HepG2 (cell line): ENCODE measurements around the gene CD7. TPM values are rescaled to one million over a fixed set of nuclear protein-coding genes. Genes with fewer than 3 reads are reported as not detected.

Experiments
- AGO2 ChIP-seq: fragments of 200-400 bp; formaldehyde crosslinking; optimal IDR thresholded peaks from 2 replicates; pipeline ENCODE3; 2017; ENCODE audit warnings: mild to moderate bottlenecking, low read depth, low read length, moderate library complexity
- CHCHD3 ChIP-seq: sonication (generic); formaldehyde crosslinking; IDR thresholded peaks from 2 replicates; pipeline ENCODE4 v1.8.0; 2022; ENCODE audit warnings: mild to moderate bottlenecking, missing genetic modification reagents, moderate library complexity
- FOXA1 ChIP-seq, 2 experiments: fragments of 450-650 bp in 1 of 2; sonication (generic) in 1 of 2; formaldehyde crosslinking in 1 of 2; IDR thresholded peaks; 2 replicates each; pipeline versions ENCODE4 v1.4.0 to v1.6.1; 2016 to 2020; ENCODE audit warnings: missing genetic modification reagents in 1 of 2
- GFI1 ChIP-seq: sonication (generic); formaldehyde crosslinking; IDR thresholded peaks from 2 replicates; pipeline ENCODE4 v1.5.0; 2020; ENCODE audit warnings: missing genetic modification reagents, mild to moderate bottlenecking, borderline replicate concordance
- KDM1A ChIP-seq: IDR thresholded peaks from 2 replicates; pipeline ENCODE4 v1.6.1; 2016; ENCODE audit warnings: missing compliant biosample characterization
- KDM6A ChIP-seq: IDR thresholded peaks from 2 replicates; pipeline ENCODE4 v1.6.1; 2016; ENCODE audit warnings: low read depth
- KLF11 ChIP-seq: IDR thresholded peaks from 2 replicates; pipeline ENCODE4 v1.6.1; 2016; ENCODE audit warnings: missing compliant biosample characterization
- MAFG ChIP-seq: sonication (generic); formaldehyde crosslinking; IDR thresholded peaks from 2 replicates; pipeline ENCODE4 v1.5.1; 2020; ENCODE audit warnings: mild to moderate bottlenecking, missing genetic modification reagents
- MBD4 ChIP-seq: IDR thresholded peaks from 2 replicates; pipeline ENCODE4 v1.6.1; 2012; ENCODE audit warnings: low read length, inconsistent platforms, borderline replicate concordance
- MED8 ChIP-seq: sonication (generic); formaldehyde crosslinking; IDR thresholded peaks from 2 replicates; pipeline ENCODE4 v1.8.1; 2023; ENCODE audit warnings: mild to moderate bottlenecking, missing genetic modification reagents; ENCODE audit not compliant: insufficient replicate concordance
- MIXL1 ChIP-seq: IDR thresholded peaks from 2 replicates; pipeline ENCODE4 v1.6.1; 2016
- NFKB2 ChIP-seq: sonication (generic); formaldehyde crosslinking; IDR thresholded peaks from 2 replicates; pipeline ENCODE4 v1.4.0; 2020; ENCODE audit warnings: missing genetic modification reagents, borderline replicate concordance
- PPARG ChIP-seq: conservative IDR thresholded peaks from 2 replicates; pipeline ENCODE4 v1.6.1; 2016; ENCODE audit warnings: missing biosample characterization, missing genetic modification reagents
- SOX5 ChIP-seq: IDR thresholded peaks from 2 replicates; pipeline ENCODE4 v1.6.1; 2016; ENCODE audit warnings: borderline replicate concordance
- TSC22D2 ChIP-seq: sonication (generic); formaldehyde crosslinking; IDR thresholded peaks from 2 replicates; pipeline ENCODE4 v1.5.1; 2020; ENCODE audit warnings: missing genetic modification reagents, mild to moderate bottlenecking, borderline replicate concordance
- XRCC5 ChIP-seq: fragments of 200-400 bp; formaldehyde crosslinking; optimal IDR thresholded peaks from 2 replicates; pipeline ENCODE3; 2017; ENCODE audit warnings: mild to moderate bottlenecking, low read length
- ZNF18 ChIP-seq: sonication (generic); formaldehyde crosslinking; IDR thresholded peaks from 2 replicates; pipeline ENCODE4 v1.8.0; 2022; ENCODE audit warnings: mild to moderate bottlenecking, missing genetic modification reagents; ENCODE audit not compliant: insufficient replicate concordance
- ZNF335 ChIP-seq: sonication (generic); formaldehyde crosslinking; IDR thresholded peaks from 2 replicates; pipeline ENCODE4 v1.4.0; 2020; ENCODE audit warnings: missing genetic modification reagents
- ZNF556 ChIP-seq: sonication (generic); formaldehyde crosslinking; IDR thresholded peaks from 2 replicates; pipeline ENCODE4 v1.4.0; 2020; ENCODE audit warnings: mild to moderate bottlenecking, missing genetic modification reagents, borderline replicate concordance
- ZNF569 ChIP-seq: sonication (generic); formaldehyde crosslinking; IDR thresholded peaks from 2 replicates; pipeline ENCODE4 v1.5.0; 2020; ENCODE audit warnings: mild to moderate bottlenecking, missing genetic modification reagents, moderate library complexity, borderline replicate concordance
- ZNF619 ChIP-seq: sonication (generic); formaldehyde crosslinking; IDR thresholded peaks from 2 replicates; pipeline ENCODE4 v1.4.0; 2020; ENCODE audit warnings: mild to moderate bottlenecking, missing genetic modification reagents
- ZNF724P ChIP-seq: sonication (generic); formaldehyde crosslinking; IDR thresholded peaks from 2 replicates; pipeline ENCODE4 v1.8.0; 2022; ENCODE audit warnings: missing genetic modification reagents, borderline replicate concordance
- ZNF747 ChIP-seq: sonication (generic); formaldehyde crosslinking; IDR thresholded peaks from 2 replicates; pipeline ENCODE4 v1.8.1; 2023; ENCODE audit warnings: missing genetic modification reagents, mild to moderate bottlenecking, borderline replicate concordance
- ZNF792 ChIP-seq: IDR thresholded peaks from 2 replicates; pipeline ENCODE4 v1.6.1; 2016
- polyA plus RNA-seq, 8 experiments: library from polyadenylated mRNA; depleted of rRNA in 3 of 8; stranded (reverse) in 7 of 8; unstranded in 1 of 8; fragments of >200 nt; fragmentation: Illumina TruSeq in 4 of 8; extraction: Trizol in 4 of 8; gene quantifications; 2 replicates each; pipeline versions ENCODE4 v1.2.1 to v1.2.3, GENCODE V29; 2011 to 2016; ENCODE audit warnings: low read depth in 4 of 8, missing spikeins in 1 of 8, mixed read lengths in 1 of 8; ENCODE audit not compliant: insufficient read depth in 1 of 8
- total RNA-seq, 5 experiments: library from RNA; depleted of rRNA; stranded (reverse); fragments of >200 nt; fragmentation: Illumina TruSeq; extraction: Trizol; gene quantifications; 2 replicates each; pipeline ENCODE4 v1.2.3, GENCODE V29; 2016; ENCODE audit warnings: low read depth in 1 of 5
- TF ChIP-seq, protein P1 (sequence below): sonication (generic); formaldehyde crosslinking; IDR thresholded peaks from 2 replicates; pipeline ENCODE4 v1.8.1; 2023; ENCODE audit warnings: mild to moderate bottlenecking, missing genetic modification reagents
- TF ChIP-seq, protein P2 (sequence below): sonication (generic); formaldehyde crosslinking; IDR thresholded peaks from 2 replicates; pipeline ENCODE4 v1.5.1; 2020; ENCODE audit warnings: mild to moderate bottlenecking, moderate library complexity, missing genetic modification reagents

The CD7 gene
- total and polyA plus RNA-seq, 2 of the 13 experiments (the other 11 are each of a cell fraction or from before 2014, with no cell fraction given): 67.6 to 76.4 TPM

DNA sequence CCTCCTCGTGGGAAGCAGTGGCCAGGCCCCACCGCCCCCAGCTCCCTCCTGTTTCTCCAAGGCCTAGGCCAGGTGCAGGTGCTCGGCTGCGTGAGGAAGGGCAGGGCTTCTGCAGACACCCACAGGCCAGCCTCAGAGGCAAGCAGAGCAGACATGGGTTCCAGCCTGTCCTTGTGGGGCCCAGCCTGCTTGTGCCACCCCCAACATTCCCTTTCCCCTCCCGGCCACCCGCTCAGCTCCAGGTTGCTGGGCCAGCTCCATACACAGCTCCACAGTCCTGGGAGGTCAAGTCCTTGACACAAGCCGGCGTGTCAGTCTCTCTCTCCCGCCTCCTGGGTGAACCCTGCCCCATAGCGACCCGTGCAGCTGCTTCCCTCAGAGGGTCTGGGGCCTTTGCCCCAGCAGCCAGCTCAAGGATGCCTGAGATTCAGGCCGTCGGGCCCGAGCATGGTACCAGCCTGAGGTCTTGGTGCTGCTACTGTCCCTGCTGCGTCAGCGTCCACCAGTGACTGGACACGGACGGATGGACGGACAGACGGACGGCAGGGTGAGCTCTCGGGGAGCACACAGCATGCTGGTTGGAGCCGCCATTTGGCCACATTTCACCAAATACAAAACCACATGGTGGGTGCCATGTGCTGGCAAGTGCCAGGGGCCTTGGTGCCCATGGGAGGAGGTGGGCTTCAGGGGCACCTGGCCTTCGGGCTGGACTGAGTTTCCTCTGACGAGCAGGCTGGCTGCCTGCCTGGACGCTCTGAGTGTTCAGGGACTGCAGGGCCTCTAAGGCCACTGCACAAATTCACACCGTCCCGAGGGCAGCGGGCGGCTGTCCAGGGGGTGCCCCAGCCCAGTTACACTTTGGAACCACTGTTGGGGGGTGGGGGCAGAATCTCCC, 8.1 kb upstream of the CD7 start (continued):
- TF ChIP-seq ZNF619 (no peak), FOXA1 (IDR thresholded peaks at IDR 0.05) (no peak), FOXA1 (CRISPR knock-in tag; IDR thresholded peaks at IDR 0.05) (no peak; the same call in 1 of the 2 replicates), ZNF335 (no peak), MBD4 (no peak), KDM6A (CRISPR knock-in tag) (peak; percentile 25; the same call in 1 of the 2 replicates), SOX5 (peak; percentile 62; the same call in 1 of the 2 replicates), KDM1A (CRISPR knock-in tag) (no peak), GFI1 (peak; percentile 45; the same call in 1 of the 2 replicates), NFKB2 (CRISPR knock-in tag) (peak; percentile 66), MIXL1 (CRISPR knock-in tag) (no peak), TSC22D2 (no peak; the same call in 1 of the 2 replicates), ZNF792 (CRISPR knock-in tag) (peak; percentile 33; the same call in 1 of the 2 replicates), PPARG (CRISPR knock-in tag) (peak; percentile 85), MAFG (CRISPR knock-in tag) (peak; percentile 46; the same call in 1 of the 2 replicates), ZNF569 (CRISPR knock-in tag) (no peak), ZNF747 (CRISPR knock-in tag) (0 out of 2 replicates have a peak, but pooled peaks have one; percentile 51), ZNF18 (CRISPR knock-in tag) (peak; percentile 29), CHCHD3 (CRISPR knock-in tag) (0 out of 2 replicates have a peak, but pooled peaks have one; percentile 32), XRCC5 (peak; percentile 31), ZNF556 (CRISPR knock-in tag) (peak; percentile 90), ZNF724P (CRISPR knock-in tag) (no peak; the same call in 1 of the 2 replicates), KLF11 (CRISPR knock-in tag) (peak; percentile 57; the same call in 1 of the 2 replicates), MED8 (CRISPR knock-in tag) (peak; percentile 76), AGO2 (peak; percentile 75)
- TF ChIP-seq, protein P1, sequence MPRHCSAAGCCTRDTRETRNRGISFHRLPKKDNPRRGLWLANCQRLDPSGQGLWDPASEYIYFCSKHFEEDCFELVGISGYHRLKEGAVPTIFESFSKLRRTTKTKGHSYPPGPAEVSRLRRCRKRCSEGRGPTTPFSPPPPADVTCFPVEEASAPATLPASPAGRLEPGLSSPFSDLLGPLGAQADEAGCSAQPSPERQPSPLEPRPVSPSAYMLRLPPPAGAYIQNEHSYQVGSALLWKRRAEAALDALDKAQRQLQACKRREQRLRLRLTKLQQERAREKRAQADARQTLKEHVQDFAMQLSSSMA: no peak
- TF ChIP-seq, protein P2, sequence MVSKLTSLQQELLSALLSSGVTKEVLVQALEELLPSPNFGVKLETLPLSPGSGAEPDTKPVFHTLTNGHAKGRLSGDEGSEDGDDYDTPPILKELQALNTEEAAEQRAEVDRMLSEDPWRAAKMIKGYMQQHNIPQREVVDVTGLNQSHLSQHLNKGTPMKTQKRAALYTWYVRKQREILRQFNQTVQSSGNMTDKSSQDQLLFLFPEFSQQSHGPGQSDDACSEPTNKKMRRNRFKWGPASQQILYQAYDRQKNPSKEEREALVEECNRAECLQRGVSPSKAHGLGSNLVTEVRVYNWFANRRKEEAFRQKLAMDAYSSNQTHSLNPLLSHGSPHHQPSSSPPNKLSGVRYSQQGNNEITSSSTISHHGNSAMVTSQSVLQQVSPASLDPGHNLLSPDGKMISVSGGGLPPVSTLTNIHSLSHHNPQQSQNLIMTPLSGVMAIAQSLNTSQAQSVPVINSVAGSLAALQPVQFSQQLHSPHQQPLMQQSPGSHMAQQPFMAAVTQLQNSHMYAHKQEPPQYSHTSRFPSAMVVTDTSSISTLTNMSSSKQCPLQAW (CRISPR knock-in tag): peak; percentile 96
